Spinal cord (tissue), 10 donors: ENCODE measurements around the gene NDUFAB1. TPM values are rescaled to one million over a fixed set of nuclear protein-coding genes. Genes with fewer than 3 reads are reported as not detected.
"Not testable (repeated sequence)": the region's sequence is repeated elsewhere in the genome, so short reads cannot be mapped to it uniquely, and the experiment has no call there.

ENCODE experiments used
- DNase-seq, 6 donors: peaks; one replicate each; pipeline versions ENCODE4 v3.0.0 to v3.0.0-alpha.2; 2013 to 2015; ENCODE audit warnings: low spot score in 6 of 6, low read depth in 4 of 6
- H3K27ac ChIP-seq: one replicate; pipeline ENCODE4 v1.5.1; 2013; ENCODE audit warnings: low read depth, low read length, control low read depth
- H3K27me3 ChIP-seq: one replicate; pipeline ENCODE4 v1.6.1; 2013; ENCODE audit warnings: low read length; ENCODE audit not compliant: control insufficient read depth, insufficient read depth
- H3K36me3 ChIP-seq: one replicate; pipeline ENCODE4 v1.6.1; 2013; ENCODE audit warnings: low read length; ENCODE audit not compliant: control insufficient read depth, insufficient read depth
- H3K4me1 ChIP-seq: one replicate; pipeline ENCODE4 v1.6.1; 2013; ENCODE audit warnings: low read length; ENCODE audit not compliant: control insufficient read depth, insufficient read depth
- H3K4me3 ChIP-seq: one replicate; pipeline ENCODE4 v1.5.1; 2013; ENCODE audit warnings: low read depth, low read length, control low read depth
- H3K9me3 ChIP-seq: one replicate; pipeline ENCODE4 v1.6.1; 2013; ENCODE audit warnings: low read length; ENCODE audit not compliant: control insufficient read depth, insufficient read depth
- WGBS: methylation state at CpG from one replicate; pipeline ENCODE4 v1.1.5; 2013; ENCODE audit warnings: missing lambda C conversion rate; ENCODE audit not compliant: insufficient coverage; 5-methylcytosine and 5-hydroxymethylcytosine counted together
- polyA plus RNA-seq, 2 donors: library from polyadenylated mRNA; unstranded; fragments of 120-200 nt; gene quantifications; one replicate each; pipeline ENCODE4 v1.2.1, GENCODE V29; 2013; ENCODE audit not compliant: insufficient read length in 2 of 2
- total RNA-seq, 2 donors: library from RNA; depleted of rRNA in 1 of 2; stranded (reverse); fragments of 120-200 nt in 1 of 2; fragments of >200 nt in 1 of 2; gene quantifications; one replicate each; pipeline versions ENCODE4 v1.2.3 to v1.2.4, GENCODE V29; 2013 to 2014
- donor health status: healthy.

NDUFAB1 gene
- total and polyA plus RNA-seq, 4 donors = 103 to 134 (median 124) TPM

GRCh38 chr16:23557779-23558702, 38.1 kb downstream of the NDUFAB1 start:
- WGBS = under 1% methylated on average over 54 of the region's 60 CpGs
- peak in 2 of 6 donors; percentile 6 to 43 for DNase-seq
- peaks cover 15% of the 10 kb centered on the region for H3K36me3 ChIP-seq

GRCh38 chr16:23556881-23557778, 39.0 kb downstream of the NDUFAB1 start, which contains the start of the genes EARS2 and UBFD1:
Gene EARS2, minus strand, starts transcription at chr16:23557350. Its CDS starts 7 bp downstream, at chr16:23557343.
Gene UBFD1, plus strand, starts transcription at chr16:23557727. Its CDS starts 16 bp downstream, at chr16:23557743.
- peak; percentile 94 to 99 (median 97) for DNase-seq
- H3K27me3 ChIP-seq = no peaks in the 10 kb centered on the region
- WGBS = under 1% methylated on average over 63 of the region's 65 CpGs
- peak within 1 kb of the TSS; percentile 89 for H3K4me3 ChIP-seq
- peak within 1 kb of the TSS; percentile 95 for H3K27ac ChIP-seq
- H3K4me1 ChIP-seq = peaks cover 15% of the 10 kb centered on the region
- H3K9me3 ChIP-seq = no peaks in the 10 kb centered on the region
- H3K36me3 ChIP-seq = peaks cover 15% of the 10 kb centered on the region

More at GRCh38 chr16:23557779-23558702, 38.1 kb downstream of the NDUFAB1 start:
- Histone ChIP-seq H3K27ac (peak overlapping the region; percentile 95), H3K4me3 (peak overlapping the region; percentile 89), H3K9me3 (no peaks in the 10 kb centered on the region), H3K27me3 (no peaks in the 10 kb centered on the region), H3K4me1 (peaks cover 15% of the 10 kb centered on the region)

- H3K27me3 ChIP-seq = no peaks in the 10 kb centered on the region
- H3K4me3 ChIP-seq = no peak overlapping the region
- WGBS = 80% methylated on average over 3 of the region's 3 CpGs
- peaks cover 15% of the 10 kb centered on the region for H3K4me1 ChIP-seq
- DNase-seq = no peak
- H3K36me3 ChIP-seq = peaks cover 36% of the 10 kb centered on the region
- H3K9me3 ChIP-seq = no peaks in the 10 kb centered on the region
- H3K27ac ChIP-seq = no peak overlapping the region
These were observed 41.6 kb downstream of the NDUFAB1 start for GRCh38 chr16:23554536-23554935.

- peaks cover 46% of the 10 kb centered on the region for H3K36me3 ChIP-seq
- 85% methylated on average over 6 of the region's 6 CpGs for WGBS
These were observed 44.0 kb downstream of the NDUFAB1 start for GRCh38 chr16:23552161-23552560.

GRCh38 chr16:23549938-23550337, 46.2 kb downstream of the NDUFAB1 start:
- Histone ChIP-seq H3K9me3 (no peaks in the 10 kb centered on the region), H3K27me3 (no peaks in the 10 kb centered on the region), H3K27ac (no peak overlapping the region), H3K36me3 (peaks cover 55% of the 10 kb centered on the region), H3K4me3 (no peak overlapping the region), H3K4me1 (no peaks in the 10 kb centered on the region)
- no CpG with 5 or more reads among the region's 5 CpGs for WGBS
- no peak for DNase-seq

More at GRCh38 chr16:23552161-23552560, 44.0 kb downstream of the NDUFAB1 start:
- Histone ChIP-seq H3K4me1 (peaks cover 11% of the 10 kb centered on the region), H3K9me3 (no peaks in the 10 kb centered on the region), H3K27me3 (no peaks in the 10 kb centered on the region), H3K4me3 (no peak overlapping the region), H3K27ac (no peak overlapping the region)
- DNase-seq = no peak

GRCh38 chr16:23544436-23544835, 51.7 kb downstream of the NDUFAB1 start:
- peaks cover 60% of the 10 kb centered on the region for H3K36me3 ChIP-seq
- no peaks in the 10 kb centered on the region for H3K27me3 ChIP-seq
- no peak overlapping the region for H3K27ac ChIP-seq
- WGBS = 92% methylated on average over 11 of the region's 14 CpGs
- DNase-seq = no peak
- H3K4me3 ChIP-seq = no peak overlapping the region
- no peaks in the 10 kb centered on the region for H3K4me1 ChIP-seq
- no peaks in the 10 kb centered on the region for H3K9me3 ChIP-seq

- not testable (repeated sequence) for DNase-seq, H3K27ac ChIP-seq, H3K4me1 ChIP-seq, H3K9me3 ChIP-seq, H3K4me3 ChIP-seq, H3K27me3 ChIP-seq
- H3K36me3 ChIP-seq = peaks cover 63% of the 10 kb centered on the region
- WGBS = no CpG with 5 or more reads among the region's 3 CpGs
These were observed 55.3 kb downstream of the NDUFAB1 start for GRCh38 chr16:23540817-23541178.

GRCh38 chr16:23539984-23540816, 55.9 kb downstream of the NDUFAB1 start:
- H3K27me3 ChIP-seq = no peaks in the 10 kb centered on the region
- no peaks in the 10 kb centered on the region for H3K9me3 ChIP-seq
- 100% methylated on average over 3 of the region's 11 CpGs for WGBS
- H3K36me3 ChIP-seq = peaks cover 62% of the 10 kb centered on the region
- no peak overlapping the region for H3K27ac ChIP-seq
- H3K4me1 ChIP-seq = no peaks in the 10 kb centered on the region
- no peak for DNase-seq
- no peak overlapping the region for H3K4me3 ChIP-seq

GRCh38 chr16:23538919-23539278, 57.2 kb downstream of the NDUFAB1 start:
- no CpG with 5 or more reads among the region's 1 CpG for WGBS
- Histone ChIP-seq H3K27me3 (no peaks in the 10 kb centered on the region), H3K9me3 (no peaks in the 10 kb centered on the region), H3K36me3 (peaks cover 60% of the 10 kb centered on the region), H3K4me1 (no peaks in the 10 kb centered on the region), H3K27ac (no peak overlapping the region), H3K4me3 (no peak overlapping the region)
- no peak for DNase-seq
